PC-9 (cell line): ENCODE data around the gene FOXD4L6. TPM values are rescaled to one million over a fixed set of nuclear protein-coding genes. Genes with fewer than 3 reads are reported as not detected.
"Not testable (repeated sequence)": the region's sequence is repeated elsewhere in the genome, so short reads cannot be mapped to it uniquely, and the experiment has no call there.

Source experiments
- BruUV-seq: library from RNA; stranded (reverse); fragments of 400-500 nt; replicated peaks from 2 replicates; lab custom pipeline; 2021; lab: Mats Ljungman, UMichigan
- CTCF ChIA-PET: fragments of 300-600 bp; sonication (Branson Sonifier 250); formaldehyde crosslinking; loops from one replicate; lab custom pipeline; 2022; ENCODE audit warnings: antibody characterized with exemption; lab: Charles Lee
- POLR2A ChIA-PET: fragments of 300-600 bp; sonication (Branson Sonifier 250); formaldehyde crosslinking; loops from one replicate; lab custom pipeline; 2022; ENCODE audit warnings: antibody characterized with exemption; ENCODE audit not compliant: unreplicated experiment; lab: Charles Lee
- DNase-seq, 2 experiments: peaks; one replicate each; pipeline versions ENCODE4 v3.0.0 to v3.0.0-alpha.2; 2015 to 2022; ENCODE audit warnings: mixed read lengths in 1 of 2
- H2AFZ ChIP-seq: fragments of 200-600 bp; sonication (generic); 2 replicates; pipeline ENCODE4 v1.8.1; 2017; ENCODE audit warnings: antibody characterized with exemption
- H3F3A ChIP-seq: fragments of 200-600 bp; sonication (generic); 2 replicates; pipeline ENCODE4 v1.8.1; 2017; ENCODE audit warnings: antibody characterized with exemption, mild to moderate bottlenecking, low read depth; ENCODE audit not compliant: insufficient read depth
- H3K27ac ChIP-seq: fragments of 200-600 bp; sonication (generic); 2 replicates; pipeline ENCODE4 v1.6.1; 2016; ENCODE audit warnings: mixed run types
- H3K27me3 ChIP-seq: fragments of 200-600 bp; sonication (generic); 2 replicates; pipeline ENCODE4 v1.6.1; 2016; ENCODE audit warnings: low read depth, mixed run types; ENCODE audit not compliant: insufficient read depth
- H3K36me3 ChIP-seq: fragments of 200-600 bp; sonication (generic); 2 replicates; pipeline ENCODE4 v1.6.1; 2016; ENCODE audit warnings: low read depth, mixed run types
- H3K4me1 ChIP-seq: fragments of 200-600 bp; sonication (generic); replicated peaks from 2 replicates; pipeline ENCODE4 v1.6.1; 2016; ENCODE audit warnings: mixed run types; ENCODE audit not compliant: insufficient read depth
- H3K4me2 ChIP-seq: fragments of 200-600 bp; sonication (generic); 2 replicates; pipeline ENCODE4 v1.6.1; 2017; ENCODE audit warnings: mixed run types
- H3K4me3 ChIP-seq: fragments of 200-600 bp; sonication (generic); 2 replicates; pipeline ENCODE4 v1.6.1; 2016; ENCODE audit warnings: mixed run types
- H3K79me2 ChIP-seq: fragments of 200-600 bp; sonication (generic); 2 replicates; pipeline ENCODE4 v1.6.1; 2017; ENCODE audit warnings: low read depth, mixed run types
- H3K9me2 ChIP-seq: fragments of 200-600 bp; sonication (generic); 2 replicates; pipeline ENCODE4 v1.8.1; 2017; ENCODE audit warnings: mild to moderate bottlenecking; ENCODE audit not compliant: insufficient read depth
- H3K9me3 ChIP-seq: fragments of 200-600 bp; sonication (generic); 2 replicates; pipeline ENCODE4 v1.8.1; 2016; ENCODE audit warnings: low read depth; ENCODE audit not compliant: insufficient read depth
- H4K20me1 ChIP-seq: fragments of 200-600 bp; sonication (generic); 2 replicates; pipeline ENCODE4 v1.8.1; 2017; ENCODE audit not compliant: insufficient read depth
- intact Hi-C: fragments of 100-400 bp; cut with micrococcal nuclease; formaldehyde crosslinking; loops from one replicate; pipeline ENCODE4 v1.10.0; 2022; ENCODE audit not compliant: unreplicated experiment
- total RNA-seq: library from RNA; stranded (reverse); gene quantifications from 2 replicates; pipeline ENCODE4 v1.2.3, GENCODE V29; 2021

Gene FOXD4L6
- total RNA-seq, 1 experiment from 2014 or later = not detected

GRCh38 chr9:41111414-41111813, 17.1 kb downstream of the FOXD4L6 start:
- H3K79me2 ChIP-seq, H3K9me2 ChIP-seq, POLR2A ChIA-PET, BruUV-seq, H3K9me3 ChIP-seq, H3K27me3 ChIP-seq, H3F3A ChIP-seq, H2AFZ ChIP-seq, H4K20me1 ChIP-seq, DNase-seq, H3K27ac ChIP-seq, H3K4me3 ChIP-seq, H3K4me2 ChIP-seq, H3K36me3 ChIP-seq, intact Hi-C loops, CTCF ChIA-PET, H3K4me1 ChIP-seq: not testable (repeated sequence)

- H3K79me2 ChIP-seq, CTCF ChIA-PET, H3K4me2 ChIP-seq, H3F3A ChIP-seq, BruUV-seq, intact Hi-C loops, H2AFZ ChIP-seq, H3K27me3 ChIP-seq, H3K4me1 ChIP-seq, H4K20me1 ChIP-seq, H3K36me3 ChIP-seq, H3K27ac ChIP-seq, POLR2A ChIA-PET, DNase-seq, H3K4me3 ChIP-seq, H3K9me3 ChIP-seq, H3K9me2 ChIP-seq: not testable (repeated sequence)
These were observed 17.6 kb downstream of the FOXD4L6 start for GRCh38 chr9:41110913-41111312.

DNA sequence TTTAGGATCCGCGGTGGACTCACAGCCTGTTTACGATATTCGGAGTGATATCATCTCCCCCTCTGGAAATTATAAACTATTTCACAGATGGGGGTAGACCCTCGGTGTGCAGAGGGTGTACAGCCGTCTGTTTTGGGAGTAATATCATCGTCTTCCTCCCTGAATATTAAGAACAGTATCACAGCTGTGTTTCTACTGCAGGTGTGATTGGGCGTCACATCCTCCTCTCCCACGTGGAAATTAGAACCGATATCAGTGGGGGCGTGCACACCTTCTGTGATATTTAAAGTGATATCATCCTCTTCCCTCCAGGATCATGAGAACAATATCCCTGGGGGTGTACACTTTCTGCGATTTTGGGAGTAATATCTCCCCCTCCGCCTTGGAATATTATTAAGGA, 19.2 kb downstream of the FOXD4L6 start:
- H3K27ac ChIP-seq, H3K9me2 ChIP-seq, H3K4me3 ChIP-seq, H3K4me1 ChIP-seq, H3K9me3 ChIP-seq, H2AFZ ChIP-seq, POLR2A ChIA-PET, intact Hi-C loops, H3K79me2 ChIP-seq, BruUV-seq, H3K36me3 ChIP-seq, DNase-seq, H4K20me1 ChIP-seq, H3K27me3 ChIP-seq, H3K4me2 ChIP-seq, CTCF ChIA-PET, H3F3A ChIP-seq: not testable (repeated sequence)

GRCh38 chr9:41108816-41109215, 19.7 kb downstream of the FOXD4L6 start:
- intact Hi-C loops, H3K4me2 ChIP-seq, POLR2A ChIA-PET: not testable (repeated sequence)

DNA sequence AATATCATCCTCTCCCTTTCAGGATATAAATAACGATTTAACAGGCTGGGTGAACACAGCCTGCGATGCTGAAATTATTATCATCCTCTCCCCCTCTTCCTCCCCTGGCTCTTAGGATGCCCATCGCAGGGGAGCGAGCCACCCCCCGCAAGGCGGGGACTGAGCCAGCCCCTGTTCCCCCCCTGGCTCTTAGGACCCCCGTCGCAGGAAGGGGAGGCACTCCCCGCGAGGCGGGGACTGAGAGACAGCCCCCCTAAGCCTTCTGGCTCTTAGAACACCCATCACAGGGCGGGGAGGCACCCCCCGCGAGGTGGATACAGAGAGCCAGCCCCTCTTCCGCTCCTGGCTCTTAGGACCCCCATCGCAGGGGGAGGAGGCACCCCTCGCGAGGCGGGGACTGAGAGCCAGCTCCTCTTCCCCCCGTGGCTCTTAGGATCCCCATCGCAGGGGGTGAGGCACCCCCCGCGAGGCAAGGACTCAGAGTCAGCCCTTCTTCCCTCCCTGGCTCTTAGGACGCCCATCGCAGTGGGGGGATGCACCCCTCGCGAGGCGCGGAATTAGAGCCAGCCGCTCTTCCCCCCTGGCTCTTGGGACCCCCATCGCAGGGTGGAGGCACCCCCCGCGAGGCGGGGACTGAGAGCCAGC, 21.9 kb downstream of the FOXD4L6 start:
- CTCF ChIA-PET, H3K4me1 ChIP-seq, H2AFZ ChIP-seq, DNase-seq, POLR2A ChIA-PET, H3K4me3 ChIP-seq, H3K9me2 ChIP-seq, H3F3A ChIP-seq, H4K20me1 ChIP-seq, H3K27me3 ChIP-seq, H3K4me2 ChIP-seq, BruUV-seq, H3K36me3 ChIP-seq, intact Hi-C loops, H3K27ac ChIP-seq, H3K9me3 ChIP-seq, H3K79me2 ChIP-seq: not testable (repeated sequence)

More at GRCh38 chr9:41108816-41109215, 19.7 kb downstream of the FOXD4L6 start:
- DNase-seq, H3K4me1 ChIP-seq, H3K79me2 ChIP-seq, CTCF ChIA-PET, H3K27ac ChIP-seq, H3K4me3 ChIP-seq, H3K9me3 ChIP-seq, H3F3A ChIP-seq, H4K20me1 ChIP-seq, H3K9me2 ChIP-seq, H3K27me3 ChIP-seq, H2AFZ ChIP-seq, H3K36me3 ChIP-seq, BruUV-seq: not testable (repeated sequence)

DNA sequence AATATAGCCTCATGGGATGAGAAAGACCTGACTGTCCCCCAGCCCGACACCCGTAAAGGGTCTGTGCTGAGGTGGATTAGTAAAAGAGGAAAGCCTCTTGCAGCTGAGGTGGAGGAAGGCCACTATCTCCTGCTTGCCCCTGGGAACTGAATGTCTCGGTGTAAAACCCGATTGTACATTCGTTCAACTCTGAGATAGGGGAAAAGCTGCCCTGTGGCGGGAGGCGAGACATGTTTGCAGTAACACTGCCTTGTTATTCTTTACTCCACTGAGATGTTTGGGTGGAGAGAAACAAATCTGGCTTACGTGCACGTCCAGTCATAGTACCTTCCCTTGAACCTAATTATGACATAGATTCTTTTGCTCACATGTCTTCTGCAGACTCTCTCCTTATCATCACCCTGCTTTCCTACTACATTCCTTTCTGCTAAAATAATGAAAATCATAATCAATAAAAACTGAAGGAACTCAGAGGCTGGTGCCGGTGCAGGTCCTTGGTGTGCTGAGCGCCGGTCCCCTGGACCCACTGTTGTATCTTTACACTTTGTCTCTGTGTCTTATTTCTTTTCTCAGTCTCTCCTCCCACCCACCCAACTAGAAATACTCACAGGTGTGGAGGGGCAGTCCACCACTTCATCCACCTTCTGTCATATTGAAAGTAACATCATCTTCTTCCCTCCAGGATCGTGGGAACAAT, 22.8 kb downstream of the FOXD4L6 start:
- BruUV-seq, H3K79me2 ChIP-seq, H2AFZ ChIP-seq, POLR2A ChIA-PET, H3K9me3 ChIP-seq, H3K9me2 ChIP-seq, H3K27ac ChIP-seq, H3F3A ChIP-seq, intact Hi-C loops, H3K4me3 ChIP-seq, H4K20me1 ChIP-seq, H3K4me2 ChIP-seq, H3K36me3 ChIP-seq, CTCF ChIA-PET, H3K4me1 ChIP-seq, DNase-seq, H3K27me3 ChIP-seq: not testable (repeated sequence)

GRCh38 chr9:41104542-41104941, 23.9 kb downstream of the FOXD4L6 start:
- BruUV-seq, H3K27me3 ChIP-seq, intact Hi-C loops, CTCF ChIA-PET, H3K9me3 ChIP-seq, POLR2A ChIA-PET, DNase-seq, H3K27ac ChIP-seq, H4K20me1 ChIP-seq, H3K79me2 ChIP-seq, H3F3A ChIP-seq, H3K9me2 ChIP-seq, H3K4me1 ChIP-seq, H3K36me3 ChIP-seq, H3K4me3 ChIP-seq, H2AFZ ChIP-seq, H3K4me2 ChIP-seq: not testable (repeated sequence)
